Fibroblast of the aortic adventitia (primary cell): ENCODE measurements around the gene ELOVL4. TPM values are rescaled to one million over a fixed set of nuclear protein-coding genes. Genes with fewer than 3 reads are reported as not detected.
A peak's percentile ranks its signal among the peaks of the same experiment; 100 is the strongest.

ENCODE experiments used
- DNase-seq: peaks from one replicate; pipeline ENCODE4 v3.0.0-alpha.2; 2010; ENCODE audit warnings: low read depth
- H3K4me3 ChIP-seq: 2 replicates; pipeline ENCODE4 v1.5.1; 2011; ENCODE audit warnings: low read depth, mild to moderate bottlenecking, control low read depth, low read length, moderate library complexity
- CTCF ChIP-seq: IDR thresholded peaks from 2 replicates; pipeline ENCODE4 v1.5.1; 2011; ENCODE audit warnings: mild to moderate bottlenecking, low read length, control low read depth, inconsistent platforms; ENCODE audit not compliant: insufficient read depth
- total RNA-seq: library from RNA; depleted of rRNA; stranded (reverse); fragments of >200 nt; gene quantifications from 2 replicates; pipeline ENCODE4 v1.2.3, GENCODE V29; 2012; ENCODE audit warnings: low replicate concordance

The ELOVL4 gene
- 2.1 and 6.4 TPM in 2 replicates for total RNA-seq

GRCh38 chr6:79947191-79948186, at the start of gene ELOVL4:
ELOVL4 (minus strand) TSS chr6:79947553; CDS start chr6:79947279, 274 bp downstream.
- peak within 1 kb of the TSS; percentile 78 for H3K4me3 ChIP-seq
- DNase-seq: peak; percentile 66
- no peak for TF ChIP-seq CTCF

- no peak for DNase-seq
- TF ChIP-seq CTCF: no peak
- H3K4me3 ChIP-seq: no peak overlapping the region
Measured at GRCh38 chr6:79993911-79994309, 46.6 kb upstream of the ELOVL4 start.

- TF ChIP-seq CTCF: no peak
- no peak overlapping the region for H3K4me3 ChIP-seq
Measured at GRCh38 chr6:79993012-79993910, 45.9 kb upstream of the ELOVL4 start.

GRCh38 chr6:79989641-79990040, 42.3 kb upstream of the ELOVL4 start:
- no peak overlapping the region for H3K4me3 ChIP-seq
- TF ChIP-seq CTCF: no peak
- DNase-seq: no peak

More at GRCh38 chr6:79993012-79993910, 45.9 kb upstream of the ELOVL4 start:
- no peak for DNase-seq

GRCh38 chr6:79985128-79985527, 37.8 kb upstream of the ELOVL4 start:
- no peak overlapping the region for H3K4me3 ChIP-seq
- DNase-seq: no peak
- no peak for TF ChIP-seq CTCF

- no peak overlapping the region for H3K4me3 ChIP-seq
- DNase-seq: peak; percentile 27
- TF ChIP-seq CTCF: no peak
Measured at GRCh38 chr6:79984261-79984660, 36.9 kb upstream of the ELOVL4 start.
